Parathyroid adenoma (tissue), 2 donors: ENCODE measurements around the gene DENND4A.
A peak's percentile ranks its signal among the peaks of the same experiment; 100 is the strongest.

Experiments used
- H2AFZ ChIP-seq: fragments of 300-600 bp; sonication (generic); one replicate; pipeline ENCODE4 v1.7.0; 2017; ENCODE audit warnings: antibody characterized with exemption, mild to moderate bottlenecking
- H3K27ac ChIP-seq: fragments of 300-600 bp; sonication (generic); one replicate; pipeline ENCODE4 v1.7.0; 2017
- H3K27me3 ChIP-seq: fragments of 300-600 bp; sonication (generic); one replicate; pipeline ENCODE4 v1.7.0; 2017; ENCODE audit warnings: low read length; ENCODE audit not compliant: control insufficient read depth, insufficient read depth
- H3K36me3 ChIP-seq: fragments of 300-600 bp; sonication (generic); one replicate; pipeline ENCODE4 v1.7.0; 2017; ENCODE audit warnings: low read length; ENCODE audit not compliant: control insufficient read depth, insufficient read depth
- H3K4me1 ChIP-seq: fragments of 300-600 bp; sonication (generic); one replicate; pipeline ENCODE4 v1.7.0; 2017; ENCODE audit warnings: control low read depth
- H3K4me2 ChIP-seq: fragments of 300-600 bp; sonication (generic); one replicate; pipeline ENCODE4 v1.7.0; 2017; ENCODE audit warnings: low read length
- H3K4me3 ChIP-seq: fragments of 300-600 bp; sonication (generic); one replicate; pipeline ENCODE4 v1.7.0; 2017; ENCODE audit warnings: low read depth, low read length
- H3K79me2 ChIP-seq: fragments of 300-600 bp; sonication (generic); one replicate; pipeline ENCODE4 v1.7.0; 2017; ENCODE audit warnings: control low read depth
- H3K9ac ChIP-seq: fragments of 300-600 bp; sonication (generic); one replicate; pipeline ENCODE4 v1.7.0; 2017; ENCODE audit warnings: mild to moderate bottlenecking
- H3K9me3 ChIP-seq: fragments of 300-600 bp; sonication (generic); one replicate; pipeline ENCODE4 v1.7.0; 2017; ENCODE audit warnings: low read length; ENCODE audit not compliant: control insufficient read depth
- TF ChIP-seq, protein P1 (sequence below): fragments of 300-600 bp; sonication (generic); IDR thresholded peaks from one replicate; pipeline ENCODE4 v1.7.0; 2017; ENCODE audit warnings: antibody characterized with exemption, mild to moderate bottlenecking
- donor health status: primary hyperparathyroidism.

The DENND4A gene

DNA sequence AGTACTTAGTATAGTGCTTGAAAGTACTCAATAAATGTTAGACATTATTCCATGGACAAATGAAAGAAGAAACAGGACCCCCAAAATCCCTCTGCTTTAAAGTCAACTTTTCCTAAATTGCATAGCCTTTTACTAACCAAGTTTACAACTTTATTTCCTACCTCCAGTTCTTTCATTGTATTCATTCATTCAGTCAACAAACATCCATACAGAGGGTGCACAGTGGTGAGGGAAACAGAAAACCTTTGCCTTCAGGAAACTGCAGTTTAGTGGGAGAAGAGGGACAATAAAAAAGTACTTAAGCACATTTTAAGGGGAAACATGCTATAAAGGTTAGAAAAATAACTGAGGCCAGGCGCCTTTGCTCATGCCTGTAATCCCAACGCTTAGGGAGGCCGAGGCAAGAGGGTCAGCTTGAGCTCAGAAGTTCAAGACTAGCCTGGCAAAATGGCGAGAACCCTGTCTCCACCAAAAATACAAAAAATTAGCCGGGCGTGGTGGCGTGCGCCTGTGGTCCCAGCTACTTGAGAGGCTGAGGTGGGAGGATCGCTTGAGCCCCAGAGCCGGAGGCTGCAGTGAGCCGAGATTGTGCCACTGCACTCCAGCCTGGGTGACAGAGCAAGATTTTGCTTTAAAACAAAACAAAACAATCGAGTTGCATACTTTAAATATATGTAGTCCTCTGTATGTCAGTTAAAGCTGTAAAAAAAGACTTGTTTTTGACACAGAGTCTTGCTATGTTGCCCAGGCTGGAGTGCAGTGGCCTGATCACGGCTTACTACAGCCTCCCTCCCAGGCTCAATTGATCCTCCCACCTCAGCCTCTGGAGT is 1.1 kb upstream of the DENND4A start:
- H3K4me1 ChIP-seq = no peaks in the 10 kb centered on the region
- no peaks in the 10 kb centered on the region for H3K79me2 ChIP-seq
- TF ChIP-seq, protein P1, sequence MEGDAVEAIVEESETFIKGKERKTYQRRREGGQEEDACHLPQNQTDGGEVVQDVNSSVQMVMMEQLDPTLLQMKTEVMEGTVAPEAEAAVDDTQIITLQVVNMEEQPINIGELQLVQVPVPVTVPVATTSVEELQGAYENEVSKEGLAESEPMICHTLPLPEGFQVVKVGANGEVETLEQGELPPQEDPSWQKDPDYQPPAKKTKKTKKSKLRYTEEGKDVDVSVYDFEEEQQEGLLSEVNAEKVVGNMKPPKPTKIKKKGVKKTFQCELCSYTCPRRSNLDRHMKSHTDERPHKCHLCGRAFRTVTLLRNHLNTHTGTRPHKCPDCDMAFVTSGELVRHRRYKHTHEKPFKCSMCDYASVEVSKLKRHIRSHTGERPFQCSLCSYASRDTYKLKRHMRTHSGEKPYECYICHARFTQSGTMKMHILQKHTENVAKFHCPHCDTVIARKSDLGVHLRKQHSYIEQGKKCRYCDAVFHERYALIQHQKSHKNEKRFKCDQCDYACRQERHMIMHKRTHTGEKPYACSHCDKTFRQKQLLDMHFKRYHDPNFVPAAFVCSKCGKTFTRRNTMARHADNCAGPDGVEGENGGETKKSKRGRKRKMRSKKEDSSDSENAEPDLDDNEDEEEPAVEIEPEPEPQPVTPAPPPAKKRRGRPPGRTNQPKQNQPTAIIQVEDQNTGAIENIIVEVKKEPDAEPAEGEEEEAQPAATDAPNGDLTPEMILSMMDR = no peak
- peak overlapping the region; percentile 88 for H3K4me2 ChIP-seq
- H3K9me3 ChIP-seq = no peaks in the 10 kb centered on the region
- H3K4me3 ChIP-seq = peak overlapping the region; percentile 82
- peak overlapping the region; percentile 93 for H2AFZ ChIP-seq
- H3K9ac ChIP-seq = no peak overlapping the region
- no peaks in the 10 kb centered on the region for H3K27me3 ChIP-seq
- no peaks in the 10 kb centered on the region for H3K36me3 ChIP-seq
- peak overlapping the region; percentile 93 for H3K27ac ChIP-seq

GRCh38 chr15:65791335-65792137 is 557 bp downstream of the DENND4A start:
- H3K4me1 ChIP-seq = no peaks in the 10 kb centered on the region

GRCh38 chr15:65790694-65791334 is 1.3 kb downstream of the DENND4A start:
- Histone ChIP-seq H3K4me3 (peak overlapping the region; percentile 83), H3K9ac (no peak overlapping the region), H3K4me2 (peak overlapping the region; percentile 68), H3K79me2 (no peaks in the 10 kb centered on the region), H3K4me1 (no peaks in the 10 kb centered on the region), H3K9me3 (no peaks in the 10 kb centered on the region), H3K27me3 (no peaks in the 10 kb centered on the region), H2AFZ (peak overlapping the region; percentile 82), H3K27ac (peak overlapping the region; percentile 65), H3K36me3 (no peaks in the 10 kb centered on the region)
- TF ChIP-seq, protein P1 = no peak

More at GRCh38 chr15:65791335-65792137, 557 bp downstream of the DENND4A start:
- peak overlapping the region; percentile 82 for H2AFZ ChIP-seq
- H3K27ac ChIP-seq = peak overlapping the region; percentile 65
- no peaks in the 10 kb centered on the region for H3K9me3 ChIP-seq
- peak overlapping the region; percentile 68 for H3K4me2 ChIP-seq
- no peak overlapping the region for H3K9ac ChIP-seq
- TF ChIP-seq, protein P1 = no peak
- no peaks in the 10 kb centered on the region for H3K27me3 ChIP-seq
- no peaks in the 10 kb centered on the region for H3K36me3 ChIP-seq
- H3K4me3 ChIP-seq = peak overlapping the region; percentile 83
- H3K79me2 ChIP-seq = no peaks in the 10 kb centered on the region

DNA sequence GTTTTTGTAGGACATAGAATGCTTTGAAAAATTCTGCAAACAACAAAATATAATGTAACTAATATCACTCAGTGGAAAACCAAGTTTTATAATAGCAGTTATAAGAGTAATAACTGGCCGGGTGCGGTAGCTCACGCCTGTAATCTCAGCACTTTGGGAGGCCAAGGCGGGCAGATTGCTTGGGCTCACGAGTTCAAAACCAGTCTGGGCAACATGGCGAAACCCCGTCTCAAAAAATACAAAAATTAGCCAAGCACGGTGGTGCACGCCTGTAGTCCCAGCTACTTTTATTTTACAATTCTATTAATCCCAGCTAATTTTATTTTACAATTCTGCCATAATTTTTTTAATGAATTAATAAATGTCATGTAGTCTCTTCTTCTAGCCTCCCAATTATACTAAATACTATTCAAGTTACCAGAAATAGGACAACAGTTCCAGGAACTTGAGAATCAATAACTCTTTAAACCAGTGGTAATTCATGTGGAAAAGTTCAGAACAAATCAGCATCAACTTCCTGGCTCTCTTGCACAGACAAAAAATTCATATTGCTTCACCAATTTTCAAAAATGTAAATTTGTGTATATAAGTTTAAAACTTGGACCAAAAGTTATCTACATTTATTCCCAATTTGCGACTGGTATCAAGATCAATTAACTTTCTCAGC is 2.2 kb downstream of the DENND4A start:
- Histone ChIP-seq H2AFZ (no peak overlapping the region), H3K27ac (no peak overlapping the region), H3K36me3 (no peaks in the 10 kb centered on the region), H3K9me3 (no peaks in the 10 kb centered on the region), H3K4me2 (no peak overlapping the region), H3K79me2 (no peaks in the 10 kb centered on the region), H3K27me3 (no peaks in the 10 kb centered on the region), H3K9ac (no peak overlapping the region), H3K4me1 (no peaks in the 10 kb centered on the region), H3K4me3 (no peak overlapping the region)
- TF ChIP-seq, protein P1 = no peak
